Activated naive CD8-positive, alpha-beta T cell treated with anti-CD3 and anti-CD28 coated beads for 36 hours (primary cell): ENCODE data around the gene FAM89A. TPM values are rescaled to one million over a fixed set of nuclear protein-coding genes. Genes with fewer than 3 reads are reported as not detected.
A peak's percentile ranks its signal among the peaks of the same experiment; 100 is the strongest.
"Not testable (repeated sequence)": the region's sequence is repeated elsewhere in the genome, so short reads cannot be mapped to it uniquely, and the experiment has no call there.

ENCODE experiments used
- DNase-seq: peaks from one replicate; pipeline ENCODE4 v3.0.0; 2021
- H3K27ac Mint-ChIP-seq: one replicate; pipeline ENCODE4 v1.8.0; 2022; ENCODE audit warnings: mild to moderate bottlenecking, moderate library complexity, mixed read lengths
- H3K27me3 Mint-ChIP-seq: one replicate; pipeline ENCODE4 v1.8.0; 2022; ENCODE audit warnings: mild to moderate bottlenecking, mixed read lengths
- H3K36me3 Mint-ChIP-seq: one replicate; pipeline ENCODE4 v1.8.0; 2021; ENCODE audit warnings: mild to moderate bottlenecking, mixed read lengths
- H3K4me1 Mint-ChIP-seq: one replicate; pipeline ENCODE4 v1.8.0; 2021; ENCODE audit warnings: mixed read lengths
- H3K4me3 Mint-ChIP-seq: one replicate; pipeline ENCODE4 v1.8.0; 2022; ENCODE audit warnings: mild to moderate bottlenecking, moderate library complexity, mixed read lengths
- H3K9me3 Mint-ChIP-seq: one replicate; pipeline ENCODE4 v1.8.0; 2022; ENCODE audit warnings: mixed read lengths
- total RNA-seq, 2 experiments: library from RNA; stranded (reverse); gene quantifications; one replicate each; pipeline ENCODE4 v1.2.3, GENCODE V29; 2021

Gene FAM89A
- total RNA-seq, 2 experiments from 2014 or later: 12.2 to 15.2 TPM

- H3K9me3 Mint-ChIP-seq: no peaks in the 10 kb centered on the region
- H3K4me1 Mint-ChIP-seq: no peaks in the 10 kb centered on the region
- no peaks in the 10 kb centered on the region for H3K36me3 Mint-ChIP-seq
- H3K27ac Mint-ChIP-seq: no peak overlapping the region
- no peak for DNase-seq
- H3K27me3 Mint-ChIP-seq: peaks cover 8% of the 10 kb centered on the region
- H3K4me3 Mint-ChIP-seq: no peak overlapping the region
These were observed 24.4 kb upstream of the FAM89A start for GRCh38 chr1:231064418-231064817.

DNA sequence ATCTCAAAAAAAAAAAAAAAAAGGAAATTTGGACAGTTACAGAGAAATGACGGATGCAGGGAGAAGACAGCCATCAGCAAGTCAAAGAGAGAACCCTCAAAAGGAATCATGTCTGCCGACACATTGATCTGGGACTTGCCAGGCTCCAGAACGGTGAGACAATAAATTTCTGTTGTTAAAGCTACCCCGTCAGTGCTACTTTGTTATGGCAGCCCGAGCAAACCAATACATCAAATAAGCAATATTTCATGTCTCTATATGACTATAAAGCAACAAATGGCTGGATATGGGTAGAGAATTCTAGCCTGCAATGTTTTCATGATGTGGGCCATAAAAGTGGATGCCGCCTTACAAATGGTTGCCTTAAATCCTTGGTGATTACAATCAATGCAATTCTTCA, 23.3 kb upstream of the FAM89A start:
- Mint-ChIP-seq H3K36me3 (no peaks in the 10 kb centered on the region), H3K27me3 (peaks cover 8% of the 10 kb centered on the region), H3K27ac (no peak overlapping the region), H3K4me1 (no peaks in the 10 kb centered on the region), H3K9me3 (no peaks in the 10 kb centered on the region), H3K4me3 (no peak overlapping the region)
- DNase-seq: no peak

- Mint-ChIP-seq H3K36me3 (no peaks in the 10 kb centered on the region), H3K4me1 (no peaks in the 10 kb centered on the region), H3K27ac (no peak overlapping the region), H3K27me3 (peaks cover 6% of the 10 kb centered on the region), H3K9me3 (no peaks in the 10 kb centered on the region), H3K4me3 (no peak overlapping the region)
- no peak for DNase-seq
These were observed 22.6 kb upstream of the FAM89A start for GRCh38 chr1:231062500-231063270.

DNA sequence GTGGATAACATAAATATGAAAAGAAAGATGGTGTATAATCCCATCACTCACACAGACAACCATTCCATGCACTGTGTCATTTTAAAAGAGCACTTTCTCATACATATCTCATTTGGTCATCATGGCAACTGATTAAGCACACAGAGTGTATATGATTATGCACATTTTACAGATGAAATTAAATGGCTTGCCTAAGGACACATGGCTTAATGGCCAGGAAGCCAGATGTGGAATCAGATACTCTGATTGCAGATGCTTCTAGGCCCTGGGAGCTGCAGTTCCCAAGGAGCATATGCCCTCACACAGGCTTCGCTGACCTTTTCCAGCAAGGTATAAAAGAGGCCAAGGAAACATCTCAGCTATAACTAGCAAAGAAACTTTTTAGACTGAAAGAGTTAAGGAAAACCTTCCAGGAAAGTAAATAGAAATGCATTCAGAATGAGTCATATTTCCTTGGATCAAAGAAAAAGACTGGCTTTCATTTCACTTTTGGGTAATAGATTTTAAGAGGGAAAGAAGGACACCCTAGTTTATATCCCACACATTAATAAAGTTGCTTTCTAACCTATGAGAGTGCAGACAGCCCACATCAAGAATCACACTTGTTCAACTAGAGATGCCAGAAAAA, 19.6 kb upstream of the FAM89A start:
- no peak overlapping the region for H3K4me3 Mint-ChIP-seq
- no peaks in the 10 kb centered on the region for H3K9me3 Mint-ChIP-seq
- H3K36me3 Mint-ChIP-seq: no peaks in the 10 kb centered on the region
- H3K4me1 Mint-ChIP-seq: no peaks in the 10 kb centered on the region
- DNase-seq: no peak
- H3K27ac Mint-ChIP-seq: no peak overlapping the region
- H3K27me3 Mint-ChIP-seq: no peaks in the 10 kb centered on the region

DNA sequence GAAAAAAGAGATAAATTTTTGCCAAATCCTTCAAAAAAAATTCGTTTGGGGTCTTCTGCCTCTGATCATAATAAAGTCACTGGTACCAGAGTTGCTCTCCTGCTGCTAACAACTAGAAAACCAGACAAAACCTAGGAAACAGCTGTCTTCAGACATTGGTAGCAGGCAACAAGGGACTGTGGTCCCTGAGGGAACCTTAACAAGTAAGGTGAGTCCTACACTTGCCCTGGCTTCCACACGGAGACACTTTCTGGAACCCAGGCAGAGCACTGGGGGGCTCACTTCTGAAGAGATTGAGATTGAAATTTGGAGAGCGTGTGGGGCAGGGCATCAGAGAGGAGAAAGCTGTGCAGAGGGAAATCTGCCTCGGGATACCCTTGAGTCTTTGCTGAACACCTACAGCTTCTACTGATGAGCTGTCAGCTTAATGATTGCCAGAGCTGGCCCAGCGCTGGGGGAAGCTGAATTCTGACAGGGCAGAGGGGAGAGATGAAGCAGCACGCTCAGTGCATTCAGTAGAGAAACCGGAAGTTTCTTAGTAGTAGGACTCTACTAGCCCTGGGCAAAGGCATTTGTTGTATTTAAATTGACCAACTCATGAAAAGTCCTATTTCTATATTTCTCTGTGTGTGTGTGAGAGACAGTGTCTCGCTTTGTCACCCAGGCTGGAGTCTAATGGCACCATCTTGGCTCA, 18.5 kb upstream of the FAM89A start:
- H3K27ac Mint-ChIP-seq: no peak overlapping the region
- H3K9me3 Mint-ChIP-seq: no peaks in the 10 kb centered on the region
- no peaks in the 10 kb centered on the region for H3K27me3 Mint-ChIP-seq
- DNase-seq: no peak
- no peak overlapping the region for H3K4me3 Mint-ChIP-seq
- peaks cover 6% of the 10 kb centered on the region for H3K4me1 Mint-ChIP-seq
- no peaks in the 10 kb centered on the region for H3K36me3 Mint-ChIP-seq

DNA sequence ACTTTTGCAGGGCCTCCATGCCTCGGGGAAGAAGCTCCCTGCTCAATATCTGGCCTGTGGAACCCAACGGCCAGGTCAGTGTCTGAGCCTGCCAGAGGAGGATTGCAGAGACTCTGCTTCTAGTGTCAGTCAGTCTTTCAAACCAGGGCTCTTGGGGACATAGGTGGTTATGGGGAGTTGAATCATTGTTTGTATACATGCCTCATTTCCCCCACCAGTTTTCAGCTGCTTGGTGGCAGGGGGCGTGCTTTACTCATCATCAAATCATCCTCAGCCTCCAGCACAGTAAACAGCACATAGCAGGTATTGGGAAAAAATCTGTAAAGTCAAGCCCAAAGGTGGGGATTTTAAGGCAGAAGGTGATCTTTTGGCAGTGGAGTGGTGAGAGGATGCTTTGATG, 17.4 kb upstream of the FAM89A start:
- Mint-ChIP-seq H3K4me1 (peaks cover 13% of the 10 kb centered on the region), H3K9me3 (no peaks in the 10 kb centered on the region), H3K27me3 (no peaks in the 10 kb centered on the region), H3K4me3 (no peak overlapping the region), H3K36me3 (no peaks in the 10 kb centered on the region), H3K27ac (no peak overlapping the region)
- DNase-seq: no peak

GRCh38 chr1:231055271-231055670, 15.2 kb upstream of the FAM89A start:
- Mint-ChIP-seq H3K27me3 (no peaks in the 10 kb centered on the region), H3K4me1 (peaks cover 13% of the 10 kb centered on the region), H3K4me3 (no peak overlapping the region), H3K9me3 (no peaks in the 10 kb centered on the region), H3K36me3 (no peaks in the 10 kb centered on the region), H3K27ac (no peak overlapping the region)
- no peak for DNase-seq

DNA sequence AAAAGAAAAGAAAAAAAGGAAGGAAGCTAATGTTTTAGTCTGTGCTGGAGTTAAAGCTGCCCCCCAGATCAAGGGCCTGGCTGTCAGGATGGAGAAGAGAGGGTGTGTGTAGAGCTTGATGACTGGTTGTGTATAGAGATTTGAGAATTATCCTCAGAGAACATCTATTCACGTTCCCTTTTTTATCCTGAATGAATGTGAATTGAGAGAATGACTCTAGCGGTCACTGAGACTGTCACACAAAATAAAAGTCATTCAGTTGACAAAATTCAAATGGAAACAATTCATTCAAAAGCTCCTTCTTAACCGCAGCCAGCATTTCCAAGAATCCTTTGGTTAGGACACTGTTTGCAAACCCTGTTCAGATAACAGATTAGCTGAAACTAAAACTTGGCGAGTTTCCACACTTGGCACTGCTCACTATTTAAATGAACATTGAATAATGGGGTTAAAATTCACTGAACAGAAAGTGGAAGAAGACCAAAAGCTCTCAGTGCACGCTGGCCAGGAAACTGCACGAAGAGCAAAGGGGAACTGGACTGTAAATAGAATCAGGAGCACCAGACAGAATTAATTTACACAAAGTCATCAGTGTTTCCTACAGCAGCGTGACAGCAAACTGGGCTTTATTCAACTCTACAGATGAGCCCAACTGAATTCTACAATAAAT, 13.6 kb upstream of the FAM89A start:
- no peaks in the 10 kb centered on the region for H3K36me3 Mint-ChIP-seq
- peak overlapping the region; percentile 55 for H3K4me3 Mint-ChIP-seq
- no peaks in the 10 kb centered on the region for H3K9me3 Mint-ChIP-seq
- peaks cover 13% of the 10 kb centered on the region for H3K4me1 Mint-ChIP-seq
- H3K27ac Mint-ChIP-seq: peak overlapping the region; percentile 79
- peak; percentile 45 for DNase-seq
- H3K27me3 Mint-ChIP-seq: peaks cover 7% of the 10 kb centered on the region

DNA sequence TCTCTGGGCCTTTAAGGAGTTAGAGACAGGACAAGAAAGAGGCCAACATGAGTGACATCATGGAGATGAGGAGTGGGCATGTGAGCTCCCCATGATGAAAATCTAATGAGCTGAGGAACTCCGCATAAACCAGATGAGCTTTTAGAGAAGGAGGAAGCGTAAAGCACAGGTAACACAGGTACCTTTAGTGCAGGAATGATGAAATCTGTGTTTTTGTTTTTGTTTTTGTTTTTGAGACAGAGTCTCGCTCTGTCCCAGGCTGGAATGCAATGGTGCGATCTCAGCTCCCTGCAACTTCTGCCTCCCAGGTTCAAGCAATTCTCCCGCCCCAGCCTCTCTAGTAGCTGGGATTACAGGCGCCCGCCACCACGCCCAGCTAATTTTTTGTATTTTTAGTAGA, 12.7 kb upstream of the FAM89A start:
- Mint-ChIP-seq H3K36me3 (no peaks in the 10 kb centered on the region), H3K9me3 (no peaks in the 10 kb centered on the region), H3K27me3 (peaks cover 11% of the 10 kb centered on the region), H3K27ac (no peak overlapping the region), H3K4me1 (peaks cover 13% of the 10 kb centered on the region), H3K4me3 (peak overlapping the region; percentile 55)
- no peak for DNase-seq

GRCh38 chr1:231050932-231051331, 10.9 kb upstream of the FAM89A start:
- not testable (repeated sequence) for DNase-seq, H3K27ac Mint-ChIP-seq, H3K4me3 Mint-ChIP-seq, H3K9me3 Mint-ChIP-seq, H3K36me3 Mint-ChIP-seq
- peaks cover 15% of the 10 kb centered on the region for H3K27me3 Mint-ChIP-seq
- peaks cover 13% of the 10 kb centered on the region for H3K4me1 Mint-ChIP-seq

- Mint-ChIP-seq H3K27ac (no peak overlapping the region), H3K4me1 (peaks cover 14% of the 10 kb centered on the region), H3K9me3 (peaks cover 1% of the 10 kb centered on the region), H3K27me3 (peaks cover 17% of the 10 kb centered on the region), H3K4me3 (no peak overlapping the region), H3K36me3 (no peaks in the 10 kb centered on the region)
- DNase-seq: no peak
These were observed 10.3 kb upstream of the FAM89A start for GRCh38 chr1:231050395-231050794.

GRCh38 chr1:231049121-231049979, 9.3 kb upstream of the FAM89A start:
- Mint-ChIP-seq H3K4me1 (peaks cover 20% of the 10 kb centered on the region), H3K27me3 (peaks cover 19% of the 10 kb centered on the region), H3K4me3 (no peak overlapping the region), H3K27ac (no peak overlapping the region), H3K9me3 (peaks cover 8% of the 10 kb centered on the region), H3K36me3 (no peaks in the 10 kb centered on the region)
- DNase-seq: no peak

- not testable (repeated sequence) for H3K4me3 Mint-ChIP-seq, H3K9me3 Mint-ChIP-seq, H3K27ac Mint-ChIP-seq, H3K36me3 Mint-ChIP-seq, DNase-seq
- H3K4me1 Mint-ChIP-seq: peaks cover 13% of the 10 kb centered on the region
- peaks cover 19% of the 10 kb centered on the region for H3K27me3 Mint-ChIP-seq
These were observed 8.4 kb upstream of the FAM89A start for GRCh38 chr1:231048419-231048818.

DNA sequence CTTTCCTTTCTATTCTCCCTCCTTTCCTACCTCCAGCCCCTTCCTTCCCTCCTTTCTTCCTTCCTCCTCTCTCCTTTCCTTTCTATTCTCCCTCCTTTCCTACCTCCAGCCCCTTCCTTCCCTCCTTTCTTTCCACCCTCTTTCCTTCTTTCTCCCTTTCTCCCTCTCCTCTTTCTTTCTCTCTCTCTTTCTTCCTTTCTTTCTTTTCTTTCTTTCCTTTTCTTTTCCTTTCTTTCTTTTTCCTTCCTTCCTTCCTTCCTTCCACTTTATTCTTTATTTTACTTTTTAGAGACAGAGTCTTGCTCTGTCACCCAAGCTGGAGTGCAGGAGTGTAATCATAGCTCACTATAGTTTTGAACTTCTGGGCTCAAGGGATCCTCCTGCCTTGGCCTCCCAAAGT, 7.5 kb upstream of the FAM89A start:
- H3K27ac Mint-ChIP-seq, H3K4me1 Mint-ChIP-seq, DNase-seq, H3K36me3 Mint-ChIP-seq, H3K4me3 Mint-ChIP-seq, H3K9me3 Mint-ChIP-seq: not testable (repeated sequence)
- peaks cover 19% of the 10 kb centered on the region for H3K27me3 Mint-ChIP-seq
